ENCODE measurements around the gene TLL1. TPM values are rescaled to one million over a fixed set of nuclear protein-coding genes. Genes with fewer than 3 reads are reported as not detected.

TLL1 gene
- total RNA-seq, 2 experiments from 2014 or later = 0.44 to 3.9 TPM

- H4K20me1 ChIP-seq (ENCODE audit: insufficient read depth, low read length) = no peaks in the 10 kb centered on the region
- intact Hi-C loops (cut with micrococcal nuclease; ENCODE audit: unreplicated experiment) = no loop called here
- ChIA-PET POLR2A (interaction anchor here (0.6 kb wide), 1 partner anchor 41 kb away, joined by 3 read pairs; no protein-coding TSS in a partner anchor), CTCF (ENCODE audit: unreplicated experiment) (no interaction called here)
- H3K4me2 ChIP-seq (ENCODE audit: low read length) = no peak overlapping the region
- no TSS peak for BruUV-seq (replicated peaks)
- no peaks in the 10 kb centered on the region for H3K79me2 ChIP-seq (ENCODE audit: insufficient read depth, low read depth, low read length)
- TF ChIP-seq CTCF (conservative IDR thresholded peaks at IDR 0.05; ENCODE audit: low read length) = no peak
- TF ChIP-seq EZH2phosphoT487 (IDR thresholded peaks at IDR 0.05; ENCODE audit: borderline replicate concordance, low read depth, low read length) = no peak
- H3K9me3 ChIP-seq (ENCODE audit: low read length) = no peaks in the 10 kb centered on the region
- H3K27ac ChIP-seq (ENCODE audit: low read depth, low read length, poor library complexity, severe bottlenecking) = no peak overlapping the region
- H3K4me3 ChIP-seq (ENCODE audit: low read depth, low read length, poor library complexity, severe bottlenecking) = no peak overlapping the region
- H3K4me1 ChIP-seq (ENCODE audit: insufficient read depth, low read length, poor library complexity, severe bottlenecking) = no peaks in the 10 kb centered on the region
- DNase-seq (ENCODE audit: low spot score) = no peak
- H3K36me3 ChIP-seq (ENCODE audit: insufficient read depth, low read length) = no peaks in the 10 kb centered on the region
- no peak overlapping the region for H2AFZ ChIP-seq (ENCODE audit: low read length)
- no peaks in the 10 kb centered on the region for H3K9me2 ChIP-seq (ENCODE audit: insufficient read depth, low read length)
Measured at GRCh38 chr4:165874072-165874790, 1.2 kb downstream of the TLL1 start.

- Histone ChIP-seq H4K20me1 (ENCODE audit: insufficient read depth, low read length) (no peaks in the 10 kb centered on the region), H3K79me2 (ENCODE audit: insufficient read depth, low read depth, low read length) (no peaks in the 10 kb centered on the region), H3K27ac (ENCODE audit: low read depth, low read length, poor library complexity, severe bottlenecking) (no peak overlapping the region), H3K4me2 (ENCODE audit: low read length) (no peak overlapping the region), H3K4me3 (ENCODE audit: low read depth, low read length, poor library complexity, severe bottlenecking) (no peak overlapping the region), H3K9me3 (ENCODE audit: low read length) (no peaks in the 10 kb centered on the region), H3K9me2 (ENCODE audit: insufficient read depth, low read length) (no peaks in the 10 kb centered on the region), H2AFZ (ENCODE audit: low read length) (no peak overlapping the region), H3K4me1 (ENCODE audit: insufficient read depth, low read length, poor library complexity, severe bottlenecking) (no peaks in the 10 kb centered on the region), H3K36me3 (ENCODE audit: insufficient read depth, low read length) (no peaks in the 10 kb centered on the region)
- TF ChIP-seq CTCF (conservative IDR thresholded peaks at IDR 0.05; ENCODE audit: low read length) = no peak
- no peak for TF ChIP-seq EZH2phosphoT487 (IDR thresholded peaks at IDR 0.05; ENCODE audit: borderline replicate concordance, low read depth, low read length)
- intact Hi-C loops (cut with micrococcal nuclease; ENCODE audit: unreplicated experiment) = no loop called here
- no peak for DNase-seq (ENCODE audit: low spot score)
- ChIA-PET POLR2A (interaction anchor here (0.6 kb wide), 1 partner anchor 42 kb away, joined by 3 read pairs; no protein-coding TSS in a partner anchor), CTCF (ENCODE audit: unreplicated experiment) (no interaction called here)
- BruUV-seq (replicated peaks) = no TSS peak
Measured at GRCh38 chr4:165874791-165875371, 1.8 kb downstream of the TLL1 start.

GRCh38 chr4:165875446-165875845 is 2.4 kb downstream of the TLL1 start:
- DNase-seq (ENCODE audit: low spot score) = no peak
- POLR2A ChIA-PET = no interaction called here
- intact Hi-C loops (cut with micrococcal nuclease; ENCODE audit: unreplicated experiment) = no loop called here

More at GRCh38 chr4:165875446-165875845, 2.4 kb downstream of the TLL1 start:
- Histone ChIP-seq H4K20me1 (ENCODE audit: insufficient read depth, low read length) (no peaks in the 10 kb centered on the region), H3K27ac (ENCODE audit: low read depth, low read length, poor library complexity, severe bottlenecking) (no peak overlapping the region), H3K79me2 (ENCODE audit: insufficient read depth, low read depth, low read length) (no peaks in the 10 kb centered on the region), H2AFZ (ENCODE audit: low read length) (no peak overlapping the region), H3K9me3 (ENCODE audit: low read length) (no peaks in the 10 kb centered on the region), H3K4me3 (ENCODE audit: low read depth, low read length, poor library complexity, severe bottlenecking) (no peak overlapping the region), H3K4me2 (ENCODE audit: low read length) (no peak overlapping the region), H3K9me2 (ENCODE audit: insufficient read depth, low read length) (no peaks in the 10 kb centered on the region), H3K4me1 (ENCODE audit: insufficient read depth, low read length, poor library complexity, severe bottlenecking) (no peaks in the 10 kb centered on the region), H3K36me3 (ENCODE audit: insufficient read depth, low read length) (no peaks in the 10 kb centered on the region)
- CTCF ChIA-PET (ENCODE audit: unreplicated experiment) = no interaction called here
- TF ChIP-seq EZH2phosphoT487 (IDR thresholded peaks at IDR 0.05; ENCODE audit: borderline replicate concordance, low read depth, low read length) (no peak), CTCF (conservative IDR thresholded peaks at IDR 0.05; ENCODE audit: low read length) (no peak)
- no TSS peak for BruUV-seq (replicated peaks)
